Upper lobe of right lung (tissue), 1 donor: ENCODE measurements around the gene WNT11. TPM values are rescaled to one million over a fixed set of nuclear protein-coding genes. Genes with fewer than 3 reads are reported as not detected.

Experiments
- ATAC-seq: fragments of 200-7000 bp; cut with Tn5 transposase; one replicate; pipeline ENCODE4 v1.9.1; 2020; ENCODE audit warnings: mild to moderate bottlenecking, moderate library complexity
- DNase-seq: peaks from one replicate; pipeline ENCODE4 v3.0.0-alpha.2; 2020
- H3K27ac ChIP-seq: fragments of 200-600 bp; one replicate; pipeline ENCODE4 v1.8.0; 2022
- H3K27me3 ChIP-seq: fragments of 200-600 bp; one replicate; pipeline ENCODE4 v1.8.0; 2022; ENCODE audit warnings: mild to moderate bottlenecking
- H3K36me3 ChIP-seq: fragments of 200-600 bp; one replicate; pipeline ENCODE4 v1.8.0; 2022
- H3K4me1 ChIP-seq: fragments of 200-600 bp; one replicate; pipeline ENCODE4 v1.8.0; 2022
- H3K4me3 ChIP-seq: fragments of 200-600 bp; one replicate; pipeline ENCODE4 v1.8.0; 2022; ENCODE audit warnings: mild to moderate bottlenecking
- H3K9me3 ChIP-seq: fragments of 200-600 bp; one replicate; pipeline ENCODE4 v1.8.0; 2022
- intact Hi-C: fragments of 100-400 bp; cut with DNase I; formaldehyde crosslinking; loops from one replicate; pipeline ENCODE4 v1.11.0; 2022
- total RNA-seq: library from RNA; stranded (reverse); fragmentation: NEBNext Ultra II Directional; extraction: Animal tissue kit (Norgen Biotek cat#: 25700); gene quantifications from one replicate; pipeline ENCODE4 v1.2.1, GENCODE V29; 2021
- TF ChIP-seq, protein P1 (sequence below): fragments of 200-600 bp; IDR thresholded peaks from one replicate; pipeline ENCODE4 v1.8.0; 2022; ENCODE audit warnings: antibody characterized with exemption
- donor health status: DM: no; HTN: yes; CAD: no; lungs with severe emphysema.

Gene WNT11
- total RNA-seq, 1 donor from 2014 or later, result 8.7 TPM

DNA sequence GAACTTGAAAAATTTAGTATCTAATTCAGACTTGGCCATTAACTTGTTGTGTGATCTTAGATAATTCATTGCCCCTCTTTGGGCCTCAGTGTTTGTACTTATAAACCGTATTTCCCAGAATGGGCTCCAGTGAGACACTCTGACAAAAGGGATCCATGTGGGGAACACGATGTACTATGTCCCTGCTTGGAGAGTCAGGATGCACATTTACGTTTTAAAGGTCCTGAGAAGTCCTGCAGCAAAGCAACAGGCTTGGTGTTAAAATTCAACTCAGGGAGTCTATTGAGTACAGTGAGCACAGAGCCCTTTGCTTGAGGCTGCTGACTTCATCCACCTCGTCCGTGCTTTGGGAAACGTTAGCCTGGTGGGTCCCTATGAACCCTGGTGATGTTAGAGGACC, 9.0 kb downstream of the WNT11 start:
- TF ChIP-seq, protein P1, sequence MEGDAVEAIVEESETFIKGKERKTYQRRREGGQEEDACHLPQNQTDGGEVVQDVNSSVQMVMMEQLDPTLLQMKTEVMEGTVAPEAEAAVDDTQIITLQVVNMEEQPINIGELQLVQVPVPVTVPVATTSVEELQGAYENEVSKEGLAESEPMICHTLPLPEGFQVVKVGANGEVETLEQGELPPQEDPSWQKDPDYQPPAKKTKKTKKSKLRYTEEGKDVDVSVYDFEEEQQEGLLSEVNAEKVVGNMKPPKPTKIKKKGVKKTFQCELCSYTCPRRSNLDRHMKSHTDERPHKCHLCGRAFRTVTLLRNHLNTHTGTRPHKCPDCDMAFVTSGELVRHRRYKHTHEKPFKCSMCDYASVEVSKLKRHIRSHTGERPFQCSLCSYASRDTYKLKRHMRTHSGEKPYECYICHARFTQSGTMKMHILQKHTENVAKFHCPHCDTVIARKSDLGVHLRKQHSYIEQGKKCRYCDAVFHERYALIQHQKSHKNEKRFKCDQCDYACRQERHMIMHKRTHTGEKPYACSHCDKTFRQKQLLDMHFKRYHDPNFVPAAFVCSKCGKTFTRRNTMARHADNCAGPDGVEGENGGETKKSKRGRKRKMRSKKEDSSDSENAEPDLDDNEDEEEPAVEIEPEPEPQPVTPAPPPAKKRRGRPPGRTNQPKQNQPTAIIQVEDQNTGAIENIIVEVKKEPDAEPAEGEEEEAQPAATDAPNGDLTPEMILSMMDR, result no peak
- DNase-seq (no peak), ATAC-seq (no peak)
- no peaks in the 10 kb centered on the region for H3K4me1 ChIP-seq
- H3K27ac ChIP-seq, result no peak overlapping the region
- H3K27me3 ChIP-seq, result no peaks in the 10 kb centered on the region
- intact Hi-C loops, result no loop called here
- H3K9me3 ChIP-seq, result no peaks in the 10 kb centered on the region
- H3K36me3 ChIP-seq, result no peaks in the 10 kb centered on the region
- H3K4me3 ChIP-seq, result no peak overlapping the region

- Histone ChIP-seq H3K36me3 (no peaks in the 10 kb centered on the region), H3K27me3 (no peaks in the 10 kb centered on the region), H3K9me3 (no peaks in the 10 kb centered on the region), H3K4me1 (no peaks in the 10 kb centered on the region), H3K4me3 (no peak overlapping the region), H3K27ac (no peak overlapping the region)
- ATAC-seq (no peak), DNase-seq (no peak)
- TF ChIP-seq, protein P1, result no peak
- intact Hi-C loops, result no loop called here
Measured at GRCh38 chr11:76196849-76197248, 9.5 kb downstream of the WNT11 start.

- no peak for ATAC-seq
Measured at GRCh38 chr11:76194872-76195668, 11.2 kb downstream of the WNT11 start.

DNA sequence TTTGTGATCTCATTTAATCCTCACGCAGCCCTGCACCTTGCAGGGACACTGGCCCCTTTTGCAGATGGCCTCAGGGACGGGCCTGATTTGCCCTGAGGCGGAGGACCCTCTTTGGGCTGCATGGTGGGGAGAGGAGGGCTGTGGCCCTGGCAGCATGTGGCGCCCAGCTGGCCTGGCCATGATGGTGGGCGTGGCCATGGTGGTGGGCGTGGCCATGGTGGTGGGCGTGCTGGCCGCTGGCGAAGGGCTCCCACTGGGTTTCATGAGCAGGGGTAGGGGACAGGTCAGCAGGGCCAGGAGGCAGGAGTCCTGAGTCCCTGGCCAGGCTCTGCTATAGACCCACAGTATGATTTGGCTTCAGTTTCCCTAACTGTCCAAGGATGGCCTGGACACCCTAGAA, 13.1 kb downstream of the WNT11 start:
- DNase-seq (no peak), ATAC-seq (no peak)
- H3K9me3 ChIP-seq, result no peaks in the 10 kb centered on the region

More at GRCh38 chr11:76194872-76195668, 11.2 kb downstream of the WNT11 start:
- TF ChIP-seq, protein P1, result no peak
- H3K9me3 ChIP-seq, result no peaks in the 10 kb centered on the region
- no peaks in the 10 kb centered on the region for H3K36me3 ChIP-seq
- peak overlapping the region; percentile 6 for H3K27ac ChIP-seq
- intact Hi-C loops, result no loop called here
- H3K27me3 ChIP-seq, result no peaks in the 10 kb centered on the region
- DNase-seq, result no peak
- H3K4me1 ChIP-seq, result peaks cover 4% of the 10 kb centered on the region
- no peak overlapping the region for H3K4me3 ChIP-seq

GRCh38 chr11:76190376-76190775, 15.9 kb downstream of the WNT11 start:
- no peaks in the 10 kb centered on the region for H3K9me3 ChIP-seq
- H3K27me3 ChIP-seq, result no peaks in the 10 kb centered on the region
- H3K4me1 ChIP-seq, result peaks cover 22% of the 10 kb centered on the region
- H3K27ac ChIP-seq, result peak overlapping the region; percentile 55
- ATAC-seq (peak; percentile 2), DNase-seq (no peak)
- intact Hi-C loops, result no loop called here
- TF ChIP-seq, protein P1, result no peak
- no peak overlapping the region for H3K4me3 ChIP-seq
- H3K36me3 ChIP-seq, result no peaks in the 10 kb centered on the region

More for the DNA sequence above, 13.1 kb downstream of the WNT11 start:
- H3K36me3 ChIP-seq, result no peaks in the 10 kb centered on the region
- TF ChIP-seq, protein P1, result no peak
- no peaks in the 10 kb centered on the region for H3K27me3 ChIP-seq
- peaks cover 4% of the 10 kb centered on the region for H3K4me1 ChIP-seq
- intact Hi-C loops, result no loop called here
- no peak overlapping the region for H3K4me3 ChIP-seq
- no peak overlapping the region for H3K27ac ChIP-seq
